ENCODE results near the gene DHRS3.

DNA sequence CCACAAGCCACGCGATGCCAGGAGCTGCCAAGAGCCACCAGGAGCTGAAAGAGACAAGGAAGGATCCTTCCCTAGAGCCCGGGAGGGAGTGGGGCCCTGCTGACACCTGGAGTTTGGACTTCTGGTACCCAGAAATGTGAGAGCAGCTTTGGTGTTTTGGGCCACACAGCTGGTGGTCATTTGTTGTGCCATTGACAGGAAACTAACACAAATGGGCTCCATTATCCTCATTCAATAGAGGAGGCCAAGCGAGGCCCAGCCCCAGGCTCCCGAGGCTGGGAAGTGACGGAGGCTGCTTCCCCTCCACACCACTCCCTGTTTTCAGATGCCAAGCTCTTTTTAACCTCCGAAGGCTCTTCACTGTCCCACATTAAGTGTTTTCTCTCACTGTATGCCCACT is 25.5 kb downstream of the DHRS3 start:
- TF ChIP-seq POLR2AphosphoS5 (IDR thresholded peaks at IDR 0.05) (no peak), POLR2A (IDR thresholded peaks at IDR 0.05) (no peak)
- TF ChIP-seq, protein P1, sequence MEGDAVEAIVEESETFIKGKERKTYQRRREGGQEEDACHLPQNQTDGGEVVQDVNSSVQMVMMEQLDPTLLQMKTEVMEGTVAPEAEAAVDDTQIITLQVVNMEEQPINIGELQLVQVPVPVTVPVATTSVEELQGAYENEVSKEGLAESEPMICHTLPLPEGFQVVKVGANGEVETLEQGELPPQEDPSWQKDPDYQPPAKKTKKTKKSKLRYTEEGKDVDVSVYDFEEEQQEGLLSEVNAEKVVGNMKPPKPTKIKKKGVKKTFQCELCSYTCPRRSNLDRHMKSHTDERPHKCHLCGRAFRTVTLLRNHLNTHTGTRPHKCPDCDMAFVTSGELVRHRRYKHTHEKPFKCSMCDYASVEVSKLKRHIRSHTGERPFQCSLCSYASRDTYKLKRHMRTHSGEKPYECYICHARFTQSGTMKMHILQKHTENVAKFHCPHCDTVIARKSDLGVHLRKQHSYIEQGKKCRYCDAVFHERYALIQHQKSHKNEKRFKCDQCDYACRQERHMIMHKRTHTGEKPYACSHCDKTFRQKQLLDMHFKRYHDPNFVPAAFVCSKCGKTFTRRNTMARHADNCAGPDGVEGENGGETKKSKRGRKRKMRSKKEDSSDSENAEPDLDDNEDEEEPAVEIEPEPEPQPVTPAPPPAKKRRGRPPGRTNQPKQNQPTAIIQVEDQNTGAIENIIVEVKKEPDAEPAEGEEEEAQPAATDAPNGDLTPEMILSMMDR (IDR thresholded peaks at IDR 0.05 in 8 of 11, conservative IDR thresholded peaks at IDR 0.05 in 3 of 11): no peak

All from spleen (tissue), 7 donors.